ENCODE measurements around the gene SKIC3.

DNA sequence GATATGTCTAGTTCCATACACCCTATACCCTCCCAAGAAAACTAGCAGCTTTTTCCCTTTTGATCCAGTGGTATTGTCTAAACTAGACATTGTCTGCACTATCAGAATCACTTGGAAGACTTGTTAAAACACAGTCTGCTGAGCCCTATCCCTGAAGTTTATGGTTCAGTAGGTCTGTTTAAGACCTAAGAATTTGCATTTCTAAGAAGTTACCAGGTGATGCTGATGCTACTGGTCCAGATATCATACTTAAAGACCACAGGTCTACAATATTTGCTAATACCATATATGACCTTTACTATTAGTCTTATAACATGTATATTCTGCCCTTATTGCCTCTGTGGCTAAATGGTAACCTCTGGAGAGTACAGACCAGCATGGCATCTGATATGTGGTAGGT, 23.3 kb downstream of the SKIC3 start:
- TF ChIP-seq POLR2A (IDR thresholded peaks at IDR 0.05) (no peak), CTCF (IDR thresholded peaks at IDR 0.05) (no peak)

All from prostate gland (tissue), 2 donors.